Liver (tissue), 3 donors: ENCODE data around the gene NEK2.

Experiments
- EGR1 ChIP-seq, 2 donors: IDR thresholded peaks; 2 replicates each; pipeline ENCODE4 v1.6.1; 2016 to 2018; ENCODE audit warnings: antibody characterized with exemption in 2 of 2, low read depth in 2 of 2
- FOXA1 ChIP-seq: IDR thresholded peaks from 2 replicates; pipeline ENCODE4 v1.6.1; 2016; ENCODE audit warnings: antibody characterized with exemption
- GABPA ChIP-seq, 2 donors: IDR thresholded peaks in 1 of 2; conservative IDR thresholded peaks in 1 of 2; 2 replicates each; pipeline ENCODE4 v1.6.1; 2016; ENCODE audit warnings: antibody characterized with exemption in 2 of 2, mild to moderate bottlenecking in 1 of 2, moderate library complexity in 1 of 2
- HNF4G ChIP-seq: IDR thresholded peaks from 2 replicates; pipeline ENCODE4 v1.6.1; 2016; ENCODE audit warnings: antibody characterized with exemption
- JUND ChIP-seq, 2 donors: IDR thresholded peaks; 2 replicates each; pipeline ENCODE4 v1.6.1; 2016; ENCODE audit warnings: antibody characterized with exemption in 2 of 2
- NR2F2 ChIP-seq: IDR thresholded peaks from 2 replicates; pipeline ENCODE4 v1.6.1; 2016; ENCODE audit warnings: antibody characterized with exemption
- RAD21 ChIP-seq, 2 donors: IDR thresholded peaks; 2 replicates each; pipeline ENCODE4 v1.6.1; 2016; ENCODE audit warnings: antibody characterized with exemption in 2 of 2, mild to moderate bottlenecking in 2 of 2
- SP1 ChIP-seq: IDR thresholded peaks from 2 replicates; pipeline ENCODE4 v1.6.1; 2018; ENCODE audit warnings: antibody characterized with exemption, mild to moderate bottlenecking
- TAF1 ChIP-seq: conservative IDR thresholded peaks from 2 replicates; pipeline ENCODE4 v1.6.1; 2016; ENCODE audit warnings: antibody characterized with exemption, mild to moderate bottlenecking
- YY1 ChIP-seq: IDR thresholded peaks from 2 replicates; pipeline ENCODE4 v1.6.1; 2016; ENCODE audit warnings: antibody characterized with exemption, mild to moderate bottlenecking
- TF ChIP-seq, protein P1 (sequence below): IDR thresholded peaks from 2 replicates; pipeline ENCODE4 v1.6.1; 2016; ENCODE audit warnings: antibody characterized with exemption, mild to moderate bottlenecking
- TF ChIP-seq, protein P2 (sequence below): fragments of 150-350 bp; IDR thresholded peaks from 2 replicates; pipeline ENCODE4 v1.5.1; 2017; ENCODE audit warnings: improper control_type of control experiment, low read depth, low read length; ENCODE audit not compliant: missing input control
- TF ChIP-seq, protein P3 (sequence below): IDR thresholded peaks from 2 replicates; pipeline ENCODE4 v1.6.1; 2016; ENCODE audit warnings: antibody characterized with exemption
- TF ChIP-seq, protein P4 (sequence below): IDR thresholded peaks from 2 replicates; pipeline ENCODE4 v1.6.1; 2016; ENCODE audit warnings: antibody characterized with exemption
- donor health status: healthy.
- donor health status: healthy.

DNA sequence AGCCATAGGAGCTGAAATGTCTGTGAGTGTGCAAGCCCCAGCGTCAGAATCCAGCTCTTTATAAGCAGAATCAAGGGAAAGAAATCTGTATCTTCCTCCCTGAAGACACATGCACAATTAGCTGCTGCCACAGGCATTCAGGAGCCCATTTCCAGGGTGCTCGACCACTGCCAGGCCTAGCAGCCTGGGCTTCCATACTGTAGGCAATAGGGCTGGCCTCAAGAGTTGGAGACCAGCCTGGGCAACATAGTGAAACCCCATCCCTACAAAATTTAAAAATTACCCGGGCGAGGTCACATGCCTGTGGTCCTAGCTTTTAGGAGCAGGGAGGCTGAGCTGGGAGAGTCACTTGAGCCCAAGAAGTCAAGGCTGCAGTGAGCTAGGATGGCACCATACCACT, 41.0 kb downstream of the NEK2 start:
- no peak for TF ChIP-seq RAD21 (IDR thresholded peaks at IDR 0.05)
- TF ChIP-seq, protein P1, sequence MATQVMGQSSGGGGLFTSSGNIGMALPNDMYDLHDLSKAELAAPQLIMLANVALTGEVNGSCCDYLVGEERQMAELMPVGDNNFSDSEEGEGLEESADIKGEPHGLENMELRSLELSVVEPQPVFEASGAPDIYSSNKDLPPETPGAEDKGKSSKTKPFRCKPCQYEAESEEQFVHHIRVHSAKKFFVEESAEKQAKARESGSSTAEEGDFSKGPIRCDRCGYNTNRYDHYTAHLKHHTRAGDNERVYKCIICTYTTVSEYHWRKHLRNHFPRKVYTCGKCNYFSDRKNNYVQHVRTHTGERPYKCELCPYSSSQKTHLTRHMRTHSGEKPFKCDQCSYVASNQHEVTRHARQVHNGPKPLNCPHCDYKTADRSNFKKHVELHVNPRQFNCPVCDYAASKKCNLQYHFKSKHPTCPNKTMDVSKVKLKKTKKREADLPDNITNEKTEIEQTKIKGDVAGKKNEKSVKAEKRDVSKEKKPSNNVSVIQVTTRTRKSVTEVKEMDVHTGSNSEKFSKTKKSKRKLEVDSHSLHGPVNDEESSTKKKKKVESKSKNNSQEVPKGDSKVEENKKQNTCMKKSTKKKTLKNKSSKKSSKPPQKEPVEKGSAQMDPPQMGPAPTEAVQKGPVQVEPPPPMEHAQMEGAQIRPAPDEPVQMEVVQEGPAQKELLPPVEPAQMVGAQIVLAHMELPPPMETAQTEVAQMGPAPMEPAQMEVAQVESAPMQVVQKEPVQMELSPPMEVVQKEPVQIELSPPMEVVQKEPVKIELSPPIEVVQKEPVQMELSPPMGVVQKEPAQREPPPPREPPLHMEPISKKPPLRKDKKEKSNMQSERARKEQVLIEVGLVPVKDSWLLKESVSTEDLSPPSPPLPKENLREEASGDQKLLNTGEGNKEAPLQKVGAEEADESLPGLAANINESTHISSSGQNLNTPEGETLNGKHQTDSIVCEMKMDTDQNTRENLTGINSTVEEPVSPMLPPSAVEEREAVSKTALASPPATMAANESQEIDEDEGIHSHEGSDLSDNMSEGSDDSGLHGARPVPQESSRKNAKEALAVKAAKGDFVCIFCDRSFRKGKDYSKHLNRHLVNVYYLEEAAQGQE = no peak
- TF ChIP-seq, protein P2, sequence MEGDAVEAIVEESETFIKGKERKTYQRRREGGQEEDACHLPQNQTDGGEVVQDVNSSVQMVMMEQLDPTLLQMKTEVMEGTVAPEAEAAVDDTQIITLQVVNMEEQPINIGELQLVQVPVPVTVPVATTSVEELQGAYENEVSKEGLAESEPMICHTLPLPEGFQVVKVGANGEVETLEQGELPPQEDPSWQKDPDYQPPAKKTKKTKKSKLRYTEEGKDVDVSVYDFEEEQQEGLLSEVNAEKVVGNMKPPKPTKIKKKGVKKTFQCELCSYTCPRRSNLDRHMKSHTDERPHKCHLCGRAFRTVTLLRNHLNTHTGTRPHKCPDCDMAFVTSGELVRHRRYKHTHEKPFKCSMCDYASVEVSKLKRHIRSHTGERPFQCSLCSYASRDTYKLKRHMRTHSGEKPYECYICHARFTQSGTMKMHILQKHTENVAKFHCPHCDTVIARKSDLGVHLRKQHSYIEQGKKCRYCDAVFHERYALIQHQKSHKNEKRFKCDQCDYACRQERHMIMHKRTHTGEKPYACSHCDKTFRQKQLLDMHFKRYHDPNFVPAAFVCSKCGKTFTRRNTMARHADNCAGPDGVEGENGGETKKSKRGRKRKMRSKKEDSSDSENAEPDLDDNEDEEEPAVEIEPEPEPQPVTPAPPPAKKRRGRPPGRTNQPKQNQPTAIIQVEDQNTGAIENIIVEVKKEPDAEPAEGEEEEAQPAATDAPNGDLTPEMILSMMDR = no peak
- no peak for TF ChIP-seq TAF1
- no peak for TF ChIP-seq JUND (IDR thresholded peaks at IDR 0.05)
- TF ChIP-seq, protein P3, sequence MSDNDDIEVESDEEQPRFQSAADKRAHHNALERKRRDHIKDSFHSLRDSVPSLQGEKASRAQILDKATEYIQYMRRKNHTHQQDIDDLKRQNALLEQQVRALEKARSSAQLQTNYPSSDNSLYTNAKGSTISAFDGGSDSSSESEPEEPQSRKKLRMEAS = no peak
- no peak for TF ChIP-seq NR2F2
- no peak for TF ChIP-seq GABPA (IDR thresholded peaks at IDR 0.05 in 1 of 2, conservative IDR thresholded peaks at IDR 0.05 in 1 of 2)
- no peak for TF ChIP-seq YY1
- TF ChIP-seq HNF4G = no peak
- TF ChIP-seq, protein P4, sequence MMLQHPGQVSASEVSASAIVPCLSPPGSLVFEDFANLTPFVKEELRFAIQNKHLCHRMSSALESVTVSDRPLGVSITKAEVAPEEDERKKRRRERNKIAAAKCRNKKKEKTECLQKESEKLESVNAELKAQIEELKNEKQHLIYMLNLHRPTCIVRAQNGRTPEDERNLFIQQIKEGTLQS = no peak
- TF ChIP-seq FOXA1 = no peak
- no peak for TF ChIP-seq EGR1 (IDR thresholded peaks at IDR 0.05; ENCODE audit: low read depth in 2 of 2)
- no peak for TF ChIP-seq SP1
